Activated CD4-positive, alpha-beta T cell treated with anti-CD3 and anti-CD28 coated beads, Interleukin-2, amount 50 U/mL, for 1 hour (primary cell): ENCODE measurements around the gene FGD1.

ENCODE experiments used
- DNase-seq: peaks from one replicate; pipeline ENCODE4 v3.0.0-alpha.2; 2020

FGD1 gene

DNA sequence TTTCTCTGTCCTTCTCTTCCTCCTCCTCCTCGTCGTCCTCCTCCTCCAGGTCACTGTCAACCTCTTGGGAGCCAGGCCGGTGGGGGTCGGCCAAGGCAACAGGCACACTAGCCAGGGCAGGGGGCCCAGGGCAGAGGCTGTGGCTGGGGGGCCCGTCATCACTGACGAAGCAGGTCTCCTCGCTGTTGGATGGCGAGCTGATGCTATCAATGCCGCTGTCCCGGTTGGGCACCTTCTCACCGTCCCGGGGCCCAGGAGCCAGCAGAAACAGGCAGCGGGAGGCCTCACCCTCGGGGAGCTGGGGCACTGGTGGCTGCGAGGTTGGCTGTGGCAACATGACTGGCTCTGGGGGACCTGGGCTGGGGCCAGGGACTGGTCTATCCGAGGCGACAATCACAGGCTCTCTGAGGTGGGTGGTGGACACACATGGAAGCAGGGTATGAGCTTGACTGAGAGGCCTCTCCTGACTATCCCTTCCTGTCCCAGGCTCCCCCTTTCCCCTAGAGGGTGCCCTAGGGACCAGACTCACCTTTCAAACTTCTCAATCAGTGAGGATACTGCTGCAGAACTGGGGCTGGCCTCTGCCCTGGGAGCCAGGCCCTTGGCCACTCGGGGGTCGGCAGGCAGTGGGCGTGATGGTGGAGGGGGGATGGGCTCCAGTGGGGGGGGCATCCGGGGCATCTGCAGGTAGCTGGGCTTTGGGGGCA, 25.8 kb downstream of the FGD1 start:
- no peak for DNase-seq

DNA sequence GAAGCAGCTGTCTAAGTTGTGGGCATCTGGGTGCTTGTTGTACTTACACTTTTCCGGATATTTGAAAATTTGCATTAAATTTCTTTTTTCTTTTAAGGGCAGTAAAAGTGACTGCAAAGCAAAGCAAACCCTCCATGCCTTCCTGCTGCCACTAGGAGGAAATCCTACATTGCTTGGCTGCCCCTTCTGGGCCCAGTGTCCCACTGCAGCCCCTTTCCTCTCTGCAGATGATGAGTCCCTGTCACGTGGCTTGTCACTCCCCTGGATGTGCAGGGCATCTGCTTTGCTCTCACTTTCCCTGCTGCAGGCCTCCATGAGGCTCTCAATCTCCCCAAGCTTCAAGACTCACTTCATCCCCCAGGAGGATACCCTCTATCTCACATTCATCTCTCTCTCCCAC, 43.1 kb downstream of the FGD1 start:
- DNase-seq, result no peak

DNA sequence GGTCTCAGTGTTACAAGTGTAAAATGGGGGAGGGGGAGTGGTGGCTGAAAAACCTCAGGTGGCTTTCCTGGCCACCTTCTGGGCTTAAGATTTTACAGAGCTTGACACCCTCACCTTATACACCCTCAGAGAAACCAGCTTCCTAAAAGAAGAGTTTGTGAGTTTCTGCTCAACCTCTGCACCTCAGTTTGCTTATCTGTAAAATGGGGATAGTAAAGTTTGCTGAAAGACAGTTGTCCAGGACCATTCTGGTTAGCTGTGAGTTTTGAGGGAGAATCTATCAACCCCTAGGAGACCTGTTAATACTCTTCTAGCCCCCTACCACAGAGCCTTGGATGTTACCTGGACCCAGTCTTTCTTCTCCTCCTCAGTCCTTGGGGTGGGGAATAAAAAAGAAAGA, 46.1 kb downstream of the FGD1 start:
- DNase-seq, result no peak

DNA sequence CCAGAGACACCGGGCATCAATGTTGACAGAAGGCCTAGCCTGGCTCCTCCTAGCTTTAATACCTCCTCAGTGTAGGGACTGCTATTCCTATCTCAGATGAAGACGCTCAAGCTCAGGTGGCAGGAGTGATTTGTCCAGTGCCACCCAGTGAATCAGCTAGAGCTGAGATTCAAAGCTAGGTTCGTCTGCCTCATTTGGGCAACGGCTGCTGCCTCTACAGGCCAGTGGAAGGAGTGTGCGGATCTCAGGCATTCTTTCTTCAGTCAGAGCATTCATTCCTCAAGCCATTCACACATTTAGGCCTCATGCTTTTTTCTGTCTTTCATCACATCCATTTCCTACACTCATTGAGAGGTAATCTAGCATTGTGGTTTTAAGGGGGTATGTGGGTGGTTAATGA, 48.6 kb downstream of the FGD1 start:
- DNase-seq, result no peak

DNA sequence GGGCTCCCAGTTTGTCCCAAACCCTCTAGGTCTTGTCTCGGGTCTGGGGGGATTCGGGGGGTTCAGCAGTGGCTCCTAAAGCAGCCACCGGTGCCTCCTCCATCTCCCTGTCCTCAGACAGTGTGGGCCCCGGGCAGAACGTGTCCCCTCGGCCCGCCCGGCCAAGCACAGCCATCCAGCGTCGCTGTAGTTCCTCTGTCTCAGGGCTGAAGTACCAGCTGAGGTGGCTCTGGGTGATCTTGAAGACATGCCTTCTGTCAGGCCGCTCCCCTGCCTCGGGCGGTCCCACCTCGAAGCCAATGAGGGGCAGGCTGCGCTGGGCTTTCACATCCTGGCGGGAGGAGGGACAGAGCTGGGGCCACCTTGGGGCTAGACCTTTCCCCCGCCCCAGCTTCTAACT, 50.0 kb downstream of the FGD1 start:
- DNase-seq, result no peak

DNA sequence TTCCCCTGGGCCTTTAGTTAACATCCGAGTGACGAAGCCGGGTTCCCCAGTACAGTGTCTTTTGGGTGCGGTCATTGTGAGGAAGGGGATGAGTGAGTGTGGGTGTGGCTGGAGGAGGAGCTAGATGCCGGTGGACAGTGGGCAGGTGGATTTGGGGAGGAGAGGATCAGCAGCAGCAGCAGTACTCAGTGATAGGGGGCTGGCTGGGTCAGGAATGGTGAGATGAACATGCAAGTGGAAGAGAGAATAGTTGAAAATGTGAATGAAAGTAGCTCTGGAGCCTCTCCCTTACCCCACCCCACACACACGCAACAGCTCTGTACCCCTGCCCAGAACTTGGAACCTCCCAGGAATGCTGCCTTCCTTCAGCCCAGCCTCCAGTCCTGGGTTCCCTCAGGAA, 51.3 kb downstream of the FGD1 start:
- no peak for DNase-seq

DNA sequence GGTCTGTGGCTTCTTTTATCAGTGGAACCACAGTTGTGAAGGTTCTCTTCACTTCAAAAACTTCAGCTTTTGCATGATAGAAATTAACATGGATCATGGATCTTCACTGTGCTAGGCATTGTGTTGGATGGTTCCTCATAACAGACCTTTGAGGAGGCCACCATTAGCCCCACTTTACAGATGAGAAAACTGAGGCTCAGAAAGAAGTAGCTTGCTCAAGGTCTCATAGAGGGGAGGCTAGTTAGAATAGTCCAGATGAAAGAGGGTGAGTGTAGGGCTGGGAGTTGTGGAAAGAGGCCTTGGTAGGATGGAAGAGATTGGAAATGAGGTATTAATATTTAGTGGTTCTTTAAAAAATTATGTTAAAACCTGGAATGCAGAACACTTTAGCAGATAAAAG, 53.2 kb downstream of the FGD1 start:
- no peak for DNase-seq

DNA sequence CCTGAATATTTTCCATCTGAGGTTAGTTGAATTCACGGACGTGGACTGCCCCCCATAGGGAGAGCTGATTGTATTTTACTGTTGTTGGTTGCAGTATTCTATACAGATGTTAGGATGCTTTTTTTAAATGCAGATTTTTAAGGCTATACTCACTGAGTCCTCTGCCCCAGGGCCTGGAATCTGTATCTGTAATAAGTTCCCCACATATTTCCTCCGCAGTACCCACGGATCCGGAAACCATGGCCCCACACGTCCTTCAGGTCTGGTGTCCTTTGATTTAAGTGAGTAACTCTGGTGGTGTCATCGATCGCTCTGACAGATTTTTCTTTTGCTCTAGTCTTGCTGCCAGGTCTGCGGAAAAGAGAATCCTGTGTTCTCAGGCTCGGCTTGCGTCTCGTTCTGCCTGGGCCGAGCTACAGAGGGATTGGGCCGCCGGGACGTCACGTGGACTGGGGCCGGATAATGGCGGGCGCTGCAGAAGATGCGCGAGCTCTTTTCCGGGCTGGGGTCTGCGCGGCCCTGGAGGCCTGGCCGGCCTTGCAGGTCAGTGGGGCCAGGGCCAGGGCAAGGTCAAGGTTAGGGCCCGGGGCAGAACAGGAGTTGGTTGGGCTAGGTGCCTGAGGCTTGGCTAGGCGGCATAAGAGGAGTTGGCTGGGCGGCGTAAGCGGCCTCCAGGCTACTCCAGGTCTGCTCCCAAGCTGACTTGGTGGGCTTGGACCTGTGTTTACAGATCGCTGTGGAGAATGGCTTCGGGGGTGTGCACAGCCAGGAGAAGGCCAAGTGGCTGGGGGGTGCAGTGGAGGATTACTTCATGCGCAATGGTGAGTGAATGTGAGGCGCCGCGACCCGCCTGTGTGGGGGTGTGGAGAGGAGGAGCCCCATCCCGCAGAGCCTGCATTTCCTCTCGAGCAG, 55.8 kb downstream of the FGD1 start, which contains the start of gene TSR2:
TSR2 (plus strand) TSS at position 445 of the 912 bp plus-strand sequence; CDS start at position 463, 18 bp downstream.
- DNase-seq, result peak; percentile 70

DNA sequence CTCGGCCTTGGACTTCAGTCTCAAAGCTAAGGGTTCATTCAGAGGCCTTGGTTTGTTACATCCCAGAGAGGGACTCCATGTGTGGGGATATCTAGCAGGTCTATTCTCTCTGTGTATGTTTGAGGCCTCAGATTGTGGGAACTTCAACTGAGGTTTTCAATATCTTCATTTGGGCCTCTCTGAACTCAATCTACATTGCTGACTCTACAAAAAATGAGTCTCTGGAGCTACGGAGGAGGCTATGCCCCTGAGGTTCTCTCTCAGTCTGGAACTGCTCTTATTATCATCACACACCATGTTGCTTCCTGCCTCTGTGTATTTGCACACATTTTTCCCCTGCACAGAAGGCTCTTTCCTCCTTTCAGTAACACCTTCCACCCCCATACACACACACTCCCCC, 60.9 kb downstream of the FGD1 start:
- no peak for DNase-seq

DNA sequence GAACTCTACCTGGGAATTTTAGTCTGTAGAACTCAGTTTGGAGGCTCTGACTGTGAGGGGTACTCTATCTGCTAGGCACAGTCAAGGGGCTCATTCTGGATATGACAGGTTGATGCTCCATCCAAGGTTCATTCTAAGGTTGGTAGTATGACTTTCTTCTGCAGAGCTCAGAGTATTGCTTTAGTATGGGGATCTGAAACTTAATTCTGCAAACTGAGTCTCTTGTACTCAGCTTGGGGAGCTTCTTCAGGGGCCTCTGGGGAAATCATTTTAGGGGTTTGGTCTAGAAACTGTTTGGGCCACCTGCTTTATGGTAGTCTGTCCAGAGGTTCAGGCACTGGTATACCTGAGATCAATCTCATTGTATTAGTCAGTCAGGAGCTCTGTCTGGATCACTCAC, 65.5 kb downstream of the FGD1 start:
- no peak for DNase-seq

DNA sequence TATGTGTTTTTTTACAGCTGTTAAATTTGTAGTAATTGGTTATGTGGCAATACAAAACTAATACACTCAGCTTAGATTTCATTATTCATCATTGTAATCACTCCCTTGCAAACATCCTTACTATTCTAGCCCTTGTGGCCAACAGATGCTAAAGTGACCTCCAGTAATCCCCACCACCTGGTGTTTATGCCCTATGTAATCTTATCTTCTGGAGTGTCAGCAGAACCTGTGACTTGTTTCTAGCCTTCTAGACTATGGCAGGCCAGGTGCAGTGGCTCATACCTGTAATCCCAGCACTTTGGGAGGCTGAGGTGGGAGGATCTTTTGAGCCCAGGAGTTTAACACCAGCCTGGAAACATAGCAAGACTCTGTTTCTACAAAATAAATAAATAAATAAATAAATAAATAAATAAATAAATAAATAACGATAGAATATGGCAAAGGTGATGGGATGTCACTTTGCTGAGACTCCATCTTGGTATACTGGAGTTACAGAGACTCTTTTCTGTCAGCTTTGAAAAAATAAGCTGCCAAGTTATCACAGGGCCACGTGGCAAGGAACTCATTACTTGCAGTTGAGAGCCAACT, 68.1 kb downstream of the FGD1 start:
- no peak for DNase-seq

DNA sequence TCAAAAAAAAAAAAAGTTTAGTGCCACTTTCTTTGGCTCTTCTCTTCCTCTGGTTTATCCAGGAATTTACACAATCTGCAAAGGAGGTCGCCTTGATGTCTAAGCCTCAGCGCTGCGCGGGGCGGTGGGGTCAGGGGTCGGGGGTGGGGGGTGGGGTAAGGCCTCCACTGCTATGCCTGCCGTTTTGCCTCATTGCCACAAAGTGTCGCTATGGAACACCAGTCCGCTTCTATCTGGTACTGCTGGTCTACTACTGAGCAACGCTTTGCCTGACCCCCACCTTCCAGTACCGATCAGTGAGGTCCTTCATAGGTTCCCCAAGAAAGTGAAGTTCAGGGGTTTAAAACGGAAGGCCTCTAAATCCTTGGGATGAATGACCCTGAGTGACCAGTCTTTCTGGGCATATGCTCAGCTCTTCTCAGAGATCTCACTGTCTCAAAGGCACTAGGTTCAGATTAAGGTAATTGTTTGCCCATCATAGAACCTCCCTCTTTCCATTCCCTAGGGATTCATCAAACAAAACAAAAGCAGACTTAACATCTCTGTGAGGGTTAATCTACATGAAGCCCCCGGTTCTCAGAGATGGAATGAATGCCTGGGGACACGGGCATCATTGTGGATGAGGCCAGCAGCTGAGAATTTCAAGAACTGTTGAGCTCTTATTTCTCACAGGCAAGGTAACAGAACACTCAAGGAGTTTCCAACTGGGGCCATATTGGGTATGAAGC, 72.7 kb downstream of the FGD1 start:
- DNase-seq, result no peak

DNA sequence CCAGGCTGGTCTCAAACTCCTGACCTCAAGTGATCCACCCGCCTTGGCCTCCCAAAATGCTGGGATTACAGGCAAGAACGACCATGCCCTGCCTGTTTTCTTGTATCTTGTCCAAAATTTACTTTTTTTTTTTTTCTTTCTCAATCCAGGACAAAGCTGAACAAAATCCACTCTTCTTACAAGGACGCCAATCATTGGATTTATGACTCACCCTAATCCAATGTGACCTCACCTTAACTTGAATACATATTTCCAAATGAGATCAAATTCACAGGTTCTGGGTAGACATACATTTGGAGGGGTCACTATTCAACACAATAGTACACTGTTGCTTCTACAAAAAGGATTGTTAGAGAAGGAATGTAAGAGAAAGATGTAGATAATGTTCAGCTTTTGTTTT, 73.9 kb downstream of the FGD1 start:
- DNase-seq, result no peak

DNA sequence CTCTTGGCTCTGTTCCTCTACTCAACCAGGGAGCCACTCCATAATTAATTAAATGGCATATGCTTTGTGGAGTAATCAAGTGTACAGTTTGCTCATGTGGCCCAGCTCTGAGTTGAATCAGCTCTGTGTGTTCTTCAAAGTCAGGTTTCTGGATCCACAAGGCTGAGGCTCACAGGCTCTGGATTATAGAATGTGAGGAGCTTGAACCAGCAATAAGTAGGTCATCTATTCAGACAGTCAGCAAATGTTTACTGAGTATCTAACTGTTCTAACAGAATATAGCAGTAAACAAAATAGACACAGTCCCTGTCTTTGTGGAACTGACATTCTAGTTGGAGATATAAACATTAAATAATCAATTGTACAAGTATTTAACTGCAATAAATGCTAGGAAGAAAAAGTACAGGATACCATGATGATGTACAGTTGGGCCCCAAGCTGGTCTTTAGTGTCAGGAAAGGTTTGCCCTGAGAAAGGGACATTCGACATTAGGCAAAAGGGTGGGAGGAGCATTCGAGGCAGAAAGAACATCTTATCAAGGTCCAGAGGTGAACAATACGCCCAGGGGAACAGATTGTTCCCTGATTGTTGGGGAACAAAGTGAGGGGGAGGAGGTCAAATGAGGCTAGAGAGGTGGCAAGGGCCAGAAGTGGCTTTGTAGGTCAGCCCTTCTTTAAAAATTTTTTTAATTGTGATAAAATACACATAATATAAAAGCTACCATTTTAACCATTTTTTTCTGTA, 76.3 kb downstream of the FGD1 start:
- DNase-seq, result no peak

DNA sequence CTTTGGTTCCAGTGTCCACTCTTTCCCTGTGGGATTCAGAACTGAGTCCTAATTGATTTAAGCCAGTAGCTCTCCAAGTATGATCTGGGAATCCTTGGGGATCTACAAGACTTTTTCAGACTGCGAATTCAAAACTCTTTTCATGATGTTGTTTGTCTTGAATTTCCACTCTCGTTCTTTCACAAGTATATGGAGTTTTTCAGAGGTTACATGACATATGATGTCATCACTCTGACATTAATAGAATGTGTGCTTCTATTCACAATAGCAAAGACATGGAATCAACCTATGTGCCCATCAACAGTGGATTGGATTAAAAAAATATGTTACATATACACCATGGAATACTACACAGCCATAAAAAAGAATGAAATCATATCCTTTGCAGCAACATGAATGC, 79.1 kb downstream of the FGD1 start:
- no peak for DNase-seq

DNA sequence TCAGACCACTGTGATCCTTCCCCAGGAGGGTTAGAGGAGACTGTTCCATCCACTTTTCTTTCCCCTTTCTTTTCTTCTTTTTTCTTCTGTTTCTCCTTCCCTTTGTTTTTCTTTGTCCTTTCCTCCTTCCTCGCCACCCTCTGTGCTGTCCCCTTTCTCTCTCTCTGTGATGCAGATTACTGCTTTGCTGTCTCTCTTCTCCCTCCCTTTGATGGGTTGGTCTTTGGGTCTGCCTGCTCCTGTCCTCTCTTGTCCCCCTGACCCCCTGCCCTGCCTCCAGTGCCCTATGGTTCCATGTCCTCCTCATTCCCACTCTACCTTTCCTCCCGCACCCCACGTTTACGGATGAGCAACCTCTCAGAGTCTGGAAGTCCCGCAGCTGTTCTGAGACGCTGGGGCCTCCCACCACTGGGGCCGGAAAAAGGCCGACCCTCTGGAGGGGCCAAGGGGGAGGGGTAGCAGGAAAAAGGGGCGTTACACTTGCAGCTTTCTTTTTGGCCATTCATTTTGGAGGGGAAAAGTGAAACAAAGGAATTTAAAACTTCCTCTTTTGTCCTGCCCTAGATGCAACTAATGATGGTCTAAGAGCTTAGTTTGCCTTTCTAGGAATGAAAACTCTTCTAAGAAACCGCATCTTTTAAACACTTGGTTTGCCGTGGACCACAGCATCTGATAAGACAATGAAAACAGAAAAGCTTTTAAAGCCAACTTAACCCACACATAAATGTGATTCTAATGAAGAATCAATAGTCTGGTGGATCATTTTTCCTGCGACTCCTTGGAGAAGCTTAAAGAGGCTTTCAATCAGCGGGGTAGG, 80.3 kb downstream of the FGD1 start:
- DNase-seq, result no peak

DNA sequence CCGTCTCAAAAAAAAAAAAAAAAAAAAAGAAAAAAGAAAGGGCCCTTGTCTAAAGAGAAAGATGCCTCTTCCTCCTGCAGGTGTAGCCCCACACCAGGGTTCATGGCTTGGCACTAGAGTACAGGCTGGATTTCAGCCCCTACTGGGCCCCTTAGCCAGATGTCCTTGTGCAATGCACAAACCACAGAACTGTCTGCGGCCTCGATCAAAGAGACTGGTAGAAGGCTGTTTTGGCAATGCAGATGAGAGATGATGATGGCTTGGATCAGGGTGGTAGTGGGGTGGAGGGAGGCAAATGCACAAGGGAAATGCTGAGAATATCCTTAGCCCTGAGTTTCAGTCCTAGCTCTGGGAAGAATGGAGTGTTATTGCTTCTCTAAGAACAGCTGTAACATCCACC, 82.3 kb downstream of the FGD1 start:
- no peak for DNase-seq

DNA sequence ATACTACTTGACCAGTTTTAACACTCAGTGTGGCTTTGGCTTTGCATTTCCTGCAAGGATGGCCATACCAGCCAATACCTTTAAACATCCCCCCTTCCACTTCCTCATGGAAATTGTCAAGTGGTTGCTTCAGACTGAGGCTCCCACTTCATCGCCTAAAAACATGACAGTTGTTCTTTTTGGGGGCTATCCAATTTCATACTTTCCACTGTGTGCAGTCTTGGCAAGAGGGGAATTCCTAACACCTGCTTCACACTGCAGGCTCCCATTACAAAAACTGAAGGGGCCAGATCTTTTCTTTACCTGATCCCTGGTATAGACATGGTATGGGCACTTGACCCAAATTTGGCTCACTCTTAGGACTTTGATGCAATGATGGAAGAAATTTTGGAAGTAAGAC, 84.3 kb downstream of the FGD1 start:
- no peak for DNase-seq

DNA sequence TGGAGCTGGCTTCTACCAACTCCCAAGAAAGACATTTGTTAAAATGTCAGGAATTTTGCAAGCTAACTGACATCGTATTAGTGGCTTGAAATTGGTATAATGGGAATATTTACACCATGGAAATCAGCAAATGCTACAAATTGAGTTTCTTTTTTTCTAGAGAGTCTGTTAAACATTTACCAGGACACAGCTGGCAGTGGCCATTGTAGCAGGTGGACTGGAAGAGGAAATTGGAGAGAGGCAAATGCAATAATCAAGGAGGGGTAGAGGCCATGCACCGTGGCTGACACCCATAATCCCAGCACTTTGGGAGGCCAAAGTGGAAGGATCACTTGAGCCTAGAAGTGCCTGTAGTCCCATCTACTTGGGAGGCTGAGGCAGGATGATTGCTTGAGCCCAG, 88.8 kb downstream of the FGD1 start:
- no peak for DNase-seq

DNA sequence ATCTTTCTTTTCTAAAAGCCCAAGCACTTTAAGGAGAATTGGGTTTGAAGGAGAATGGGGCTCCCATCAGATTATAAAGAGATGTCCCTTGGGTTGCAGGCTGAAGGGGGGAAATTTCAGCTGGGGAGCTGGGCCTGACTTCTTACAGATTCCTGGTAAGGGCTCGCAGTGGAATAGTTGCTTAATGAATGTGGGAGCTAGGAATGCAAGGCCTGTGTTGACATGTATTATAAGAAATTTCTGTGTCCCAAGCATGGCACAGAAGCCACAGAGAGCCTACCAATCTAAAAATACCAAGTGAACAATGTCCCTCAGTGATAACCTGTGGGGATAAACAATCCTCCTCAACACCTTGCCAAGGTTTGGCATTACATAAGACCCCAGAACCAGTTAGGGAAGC, 98.9 kb downstream of the FGD1 start:
- DNase-seq, result no peak
